Endothelial cell of umbilical vein (primary cell): ENCODE data around the gene HP1BP3.

Experiments used
- CTCF ChIP-seq, 2 donors: IDR thresholded peaks; 1 replicate in 1 of 2; 2 replicates in 1 of 2; pipeline ENCODE4 v1.5.1; 2011; ENCODE audit warnings: low read length in 2 of 2, mild to moderate bottlenecking in 2 of 2, moderate library complexity in 2 of 2, control low read depth in 1 of 2, inconsistent platforms in 1 of 2, low read depth in 1 of 2; ENCODE audit not compliant: insufficient read depth in 1 of 2; ENCODE audit errors: extremely low read depth in 1 of 2
- EZH2 ChIP-seq: IDR thresholded peaks from 2 replicates; pipeline ENCODE4 v1.6.1; 2012; ENCODE audit warnings: borderline replicate concordance, low read depth, mild to moderate bottlenecking, moderate library complexity, low read length, inconsistent platforms; ENCODE audit not compliant: severe bottlenecking
- JUN ChIP-seq: IDR thresholded peaks from 2 replicates; pipeline ENCODE4 v1.6.1; 2011; ENCODE audit warnings: borderline replicate concordance, low read depth; ENCODE audit not compliant: insufficient read length, insufficient read depth
- MAX ChIP-seq: IDR thresholded peaks from 2 replicates; pipeline ENCODE4 v1.6.1; 2011; ENCODE audit not compliant: insufficient read depth, insufficient read length
- POLR2A ChIP-seq: IDR thresholded peaks from 2 replicates; pipeline ENCODE4 v1.6.1; 2012; ENCODE audit warnings: low read depth, mild to moderate bottlenecking, control low read depth, low read length

DNA sequence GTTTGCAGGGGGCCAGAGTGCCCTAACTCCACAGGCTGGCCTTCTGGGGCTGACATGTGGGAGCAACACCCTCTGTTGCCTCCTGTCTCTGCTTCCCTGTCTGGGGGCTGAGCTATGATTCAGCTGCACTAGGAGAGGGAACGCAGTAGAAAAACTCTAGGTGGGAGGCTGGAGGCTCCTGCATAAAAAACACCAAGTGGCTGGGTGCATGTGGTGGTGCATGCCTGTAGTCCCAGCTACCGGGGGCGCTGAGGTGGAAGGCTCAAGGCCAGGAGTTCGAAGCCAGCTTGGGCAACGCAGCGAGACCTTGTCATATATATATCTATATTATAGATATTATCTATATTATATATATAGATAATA is 74.9 kb downstream of the HP1BP3 start:
- TF ChIP-seq POLR2A, result no peak
- no peak for TF ChIP-seq CTCF (IDR thresholded peaks at IDR 0.05; ENCODE audit: extremely low read depth in 1 of 2, insufficient read depth in 1 of 2, low read depth in 1 of 2, low read length in 2 of 2)
- no peak for TF ChIP-seq EZH2
- TF ChIP-seq JUN, result no peak
- no peak for TF ChIP-seq MAX
